ENCODE results near the gene OGDH.

DNA sequence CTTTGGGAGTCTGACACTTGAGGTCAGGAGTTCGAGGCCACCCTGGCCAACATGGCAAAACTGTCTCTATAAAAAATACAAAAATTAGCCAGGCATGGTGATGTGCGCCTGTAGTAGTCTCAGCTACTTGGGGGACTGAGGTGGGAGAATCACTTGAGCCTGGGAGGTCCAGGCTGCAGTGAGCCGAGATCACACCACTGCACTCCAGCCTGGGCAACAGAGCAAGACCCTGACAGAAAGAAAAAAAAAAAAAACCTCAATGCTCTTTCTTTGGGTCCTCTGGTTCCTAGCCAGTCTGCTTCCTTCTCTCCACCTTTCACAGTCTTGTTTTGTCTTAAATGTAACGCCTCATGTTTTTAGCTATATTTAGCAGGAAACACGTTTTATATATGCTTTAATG, 9.4 kb downstream of the OGDH start:
- TF ChIP-seq, protein P1, sequence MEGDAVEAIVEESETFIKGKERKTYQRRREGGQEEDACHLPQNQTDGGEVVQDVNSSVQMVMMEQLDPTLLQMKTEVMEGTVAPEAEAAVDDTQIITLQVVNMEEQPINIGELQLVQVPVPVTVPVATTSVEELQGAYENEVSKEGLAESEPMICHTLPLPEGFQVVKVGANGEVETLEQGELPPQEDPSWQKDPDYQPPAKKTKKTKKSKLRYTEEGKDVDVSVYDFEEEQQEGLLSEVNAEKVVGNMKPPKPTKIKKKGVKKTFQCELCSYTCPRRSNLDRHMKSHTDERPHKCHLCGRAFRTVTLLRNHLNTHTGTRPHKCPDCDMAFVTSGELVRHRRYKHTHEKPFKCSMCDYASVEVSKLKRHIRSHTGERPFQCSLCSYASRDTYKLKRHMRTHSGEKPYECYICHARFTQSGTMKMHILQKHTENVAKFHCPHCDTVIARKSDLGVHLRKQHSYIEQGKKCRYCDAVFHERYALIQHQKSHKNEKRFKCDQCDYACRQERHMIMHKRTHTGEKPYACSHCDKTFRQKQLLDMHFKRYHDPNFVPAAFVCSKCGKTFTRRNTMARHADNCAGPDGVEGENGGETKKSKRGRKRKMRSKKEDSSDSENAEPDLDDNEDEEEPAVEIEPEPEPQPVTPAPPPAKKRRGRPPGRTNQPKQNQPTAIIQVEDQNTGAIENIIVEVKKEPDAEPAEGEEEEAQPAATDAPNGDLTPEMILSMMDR (IDR thresholded peaks at IDR 0.05), result no peak
- no peak for TF ChIP-seq POLR2A (IDR thresholded peaks at IDR 0.05)
- no peak for TF ChIP-seq POLR2AphosphoS5 (IDR thresholded peaks at IDR 0.05)
- no peak for TF ChIP-seq EP300 (IDR thresholded peaks at IDR 0.05)
